Sigmoid colon (tissue), 4 donors: ENCODE measurements around the gene OR9I1.

Source experiments
- POLR2AphosphoS5 ChIP-seq, 4 donors: sonication (generic); formaldehyde crosslinking; IDR thresholded peaks; one replicate each; pipeline ENCODE4 v1.6.1; 2017; ENCODE audit warnings: antibody characterized with exemption in 4 of 4
- TF ChIP-seq, protein P1 (sequence below), 4 experiments: fragments of 450-650 bp in 3 of 4; fragments of 200-600 bp in 1 of 4; IDR thresholded peaks; one replicate each; pipeline ENCODE4 v1.5.1; 2016 to 2019; ENCODE audit warnings: antibody characterized with exemption in 4 of 4, mild to moderate bottlenecking in 3 of 4, moderate library complexity in 2 of 4

GRCh38 chr11:58165504-58166106, 40.3 kb upstream of the OR9I1 start:
- TF ChIP-seq, protein P1, sequence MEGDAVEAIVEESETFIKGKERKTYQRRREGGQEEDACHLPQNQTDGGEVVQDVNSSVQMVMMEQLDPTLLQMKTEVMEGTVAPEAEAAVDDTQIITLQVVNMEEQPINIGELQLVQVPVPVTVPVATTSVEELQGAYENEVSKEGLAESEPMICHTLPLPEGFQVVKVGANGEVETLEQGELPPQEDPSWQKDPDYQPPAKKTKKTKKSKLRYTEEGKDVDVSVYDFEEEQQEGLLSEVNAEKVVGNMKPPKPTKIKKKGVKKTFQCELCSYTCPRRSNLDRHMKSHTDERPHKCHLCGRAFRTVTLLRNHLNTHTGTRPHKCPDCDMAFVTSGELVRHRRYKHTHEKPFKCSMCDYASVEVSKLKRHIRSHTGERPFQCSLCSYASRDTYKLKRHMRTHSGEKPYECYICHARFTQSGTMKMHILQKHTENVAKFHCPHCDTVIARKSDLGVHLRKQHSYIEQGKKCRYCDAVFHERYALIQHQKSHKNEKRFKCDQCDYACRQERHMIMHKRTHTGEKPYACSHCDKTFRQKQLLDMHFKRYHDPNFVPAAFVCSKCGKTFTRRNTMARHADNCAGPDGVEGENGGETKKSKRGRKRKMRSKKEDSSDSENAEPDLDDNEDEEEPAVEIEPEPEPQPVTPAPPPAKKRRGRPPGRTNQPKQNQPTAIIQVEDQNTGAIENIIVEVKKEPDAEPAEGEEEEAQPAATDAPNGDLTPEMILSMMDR (IDR thresholded peaks at IDR 0.05), result no peak
- TF ChIP-seq POLR2AphosphoS5 (IDR thresholded peaks at IDR 0.05), result no peak
